PC-9 (cell line): ENCODE measurements around the gene SHC3. TPM values are rescaled to one million over a fixed set of nuclear protein-coding genes. Genes with fewer than 3 reads are reported as not detected.

Experiments
- BruUV-seq: library from RNA; stranded (reverse); fragments of 400-500 nt; replicated peaks from 2 replicates; lab custom pipeline; 2021; lab: Mats Ljungman, UMichigan
- CTCF ChIA-PET: fragments of 300-600 bp; sonication (Branson Sonifier 250); formaldehyde crosslinking; loops from one replicate; lab custom pipeline; 2022; ENCODE audit warnings: antibody characterized with exemption; lab: Charles Lee
- POLR2A ChIA-PET: fragments of 300-600 bp; sonication (Branson Sonifier 250); formaldehyde crosslinking; loops from one replicate; lab custom pipeline; 2022; ENCODE audit warnings: antibody characterized with exemption; ENCODE audit not compliant: unreplicated experiment; lab: Charles Lee
- DNase-seq, 2 experiments: peaks; one replicate each; pipeline versions ENCODE4 v3.0.0 to v3.0.0-alpha.2; 2015 to 2022; ENCODE audit warnings: mixed read lengths in 1 of 2
- H2AFZ ChIP-seq: fragments of 200-600 bp; sonication (generic); 2 replicates; pipeline ENCODE4 v1.8.1; 2017; ENCODE audit warnings: antibody characterized with exemption
- H3F3A ChIP-seq: fragments of 200-600 bp; sonication (generic); 2 replicates; pipeline ENCODE4 v1.8.1; 2017; ENCODE audit warnings: antibody characterized with exemption, mild to moderate bottlenecking, low read depth; ENCODE audit not compliant: insufficient read depth
- H3K27ac ChIP-seq: fragments of 200-600 bp; sonication (generic); 2 replicates; pipeline ENCODE4 v1.6.1; 2016; ENCODE audit warnings: mixed run types
- H3K27me3 ChIP-seq: fragments of 200-600 bp; sonication (generic); 2 replicates; pipeline ENCODE4 v1.6.1; 2016; ENCODE audit warnings: low read depth, mixed run types; ENCODE audit not compliant: insufficient read depth
- H3K36me3 ChIP-seq: fragments of 200-600 bp; sonication (generic); 2 replicates; pipeline ENCODE4 v1.6.1; 2016; ENCODE audit warnings: low read depth, mixed run types
- H3K4me1 ChIP-seq: fragments of 200-600 bp; sonication (generic); replicated peaks from 2 replicates; pipeline ENCODE4 v1.6.1; 2016; ENCODE audit warnings: mixed run types; ENCODE audit not compliant: insufficient read depth
- H3K4me2 ChIP-seq: fragments of 200-600 bp; sonication (generic); 2 replicates; pipeline ENCODE4 v1.6.1; 2017; ENCODE audit warnings: mixed run types
- H3K4me3 ChIP-seq: fragments of 200-600 bp; sonication (generic); 2 replicates; pipeline ENCODE4 v1.6.1; 2016; ENCODE audit warnings: mixed run types
- H3K79me2 ChIP-seq: fragments of 200-600 bp; sonication (generic); 2 replicates; pipeline ENCODE4 v1.6.1; 2017; ENCODE audit warnings: low read depth, mixed run types
- H3K9me2 ChIP-seq: fragments of 200-600 bp; sonication (generic); 2 replicates; pipeline ENCODE4 v1.8.1; 2017; ENCODE audit warnings: mild to moderate bottlenecking; ENCODE audit not compliant: insufficient read depth
- H3K9me3 ChIP-seq: fragments of 200-600 bp; sonication (generic); 2 replicates; pipeline ENCODE4 v1.8.1; 2016; ENCODE audit warnings: low read depth; ENCODE audit not compliant: insufficient read depth
- H4K20me1 ChIP-seq: fragments of 200-600 bp; sonication (generic); 2 replicates; pipeline ENCODE4 v1.8.1; 2017; ENCODE audit not compliant: insufficient read depth
- CTCF ChIP-seq: fragments of 200-600 bp; sonication (generic); conservative IDR thresholded peaks from 2 replicates; pipeline ENCODE4 v1.6.1; 2017; ENCODE audit warnings: mixed run types, antibody characterized with exemption, mild to moderate bottlenecking, moderate library complexity
- EZH2 ChIP-seq: fragments of 200-600 bp; sonication (generic); IDR thresholded peaks from 2 replicates; pipeline ENCODE4 v1.8.0; 2017; ENCODE audit warnings: antibody characterized with exemption, low read depth
- intact Hi-C: fragments of 100-400 bp; cut with micrococcal nuclease; formaldehyde crosslinking; loops from one replicate; pipeline ENCODE4 v1.10.0; 2022; ENCODE audit not compliant: unreplicated experiment
- total RNA-seq: library from RNA; stranded (reverse); gene quantifications from 2 replicates; pipeline ENCODE4 v1.2.3, GENCODE V29; 2021

The SHC3 gene
- total RNA-seq, 1 experiment from 2014 or later = 15.9 TPM

DNA sequence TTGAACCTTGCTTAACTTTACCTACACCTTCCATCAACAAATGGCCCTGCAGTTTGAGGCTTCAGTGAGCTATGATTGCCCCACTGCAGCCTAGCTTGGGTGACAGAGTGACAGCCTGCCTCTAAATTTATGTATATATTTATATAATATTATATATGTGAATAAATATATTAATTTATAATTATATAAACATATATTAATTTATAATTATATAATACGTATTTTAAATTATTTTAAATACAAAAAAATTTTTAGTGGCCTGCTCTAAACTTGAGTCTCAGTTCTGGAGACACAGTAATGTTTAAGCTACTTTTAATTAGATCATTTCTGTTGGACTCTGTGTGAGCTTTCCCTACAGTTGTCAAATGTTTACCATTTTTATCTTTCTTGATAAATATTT, 9.3 kb upstream of the SHC3 start:
- H3K36me3 ChIP-seq = no peaks in the 10 kb centered on the region
- H3K27ac ChIP-seq = no peak overlapping the region
- H3K9me3 ChIP-seq = no peaks in the 10 kb centered on the region
- BruUV-seq = no TSS peak
- ChIA-PET POLR2A (interaction anchor here (0.6 kb wide), 1 partner anchor 168 kb away, joined by 4 read pairs; no protein-coding TSS in a partner anchor), CTCF (no interaction called here)
- no peak overlapping the region for H3K4me2 ChIP-seq
- no peaks in the 10 kb centered on the region for H3K27me3 ChIP-seq
- H3K79me2 ChIP-seq = no peaks in the 10 kb centered on the region
- H3F3A ChIP-seq = no peaks in the 10 kb centered on the region
- H3K4me1 ChIP-seq = no peaks in the 10 kb centered on the region
- intact Hi-C loops = no loop called here
- TF ChIP-seq CTCF (no peak), EZH2 (no peak)
- H4K20me1 ChIP-seq = no peaks in the 10 kb centered on the region; the same call in 1 of the 2 replicates
- no peak overlapping the region for H3K4me3 ChIP-seq
- no peaks in the 10 kb centered on the region for H3K9me2 ChIP-seq
- H2AFZ ChIP-seq = no peak overlapping the region
- DNase-seq = no peak

- intact Hi-C loops = no loop called here
These were observed 8.9 kb upstream of the SHC3 start for GRCh38 chr9:89187541-89187940.

GRCh38 chr9:89186960-89187359, 8.3 kb upstream of the SHC3 start:
- no TSS peak for BruUV-seq
- no peak overlapping the region for H3K27ac ChIP-seq
- H3K9me3 ChIP-seq = no peaks in the 10 kb centered on the region
- no peaks in the 10 kb centered on the region; the same call in 1 of the 2 replicates for H4K20me1 ChIP-seq
- no peaks in the 10 kb centered on the region for H3K27me3 ChIP-seq
- H3K79me2 ChIP-seq = no peaks in the 10 kb centered on the region
- no peaks in the 10 kb centered on the region for H3K9me2 ChIP-seq
- no peaks in the 10 kb centered on the region for H3K36me3 ChIP-seq
- H3K4me2 ChIP-seq = no peak overlapping the region
- no peak overlapping the region for H3K4me3 ChIP-seq
- H3K4me1 ChIP-seq = no peaks in the 10 kb centered on the region
- no peak for TF ChIP-seq CTCF
- no peak for TF ChIP-seq EZH2
- CTCF ChIA-PET = no interaction called here
- no peak overlapping the region for H2AFZ ChIP-seq
- no peaks in the 10 kb centered on the region for H3F3A ChIP-seq
- POLR2A ChIA-PET = no interaction called here
- intact Hi-C loops = no loop called here
- DNase-seq = no peak

More at GRCh38 chr9:89187541-89187940, 8.9 kb upstream of the SHC3 start:
- DNase-seq = no peak
- H3K27ac ChIP-seq = no peak overlapping the region
- no peaks in the 10 kb centered on the region for H3K36me3 ChIP-seq
- H3K4me2 ChIP-seq = no peak overlapping the region
- TF ChIP-seq CTCF (no peak), EZH2 (no peak)
- no peaks in the 10 kb centered on the region for H3F3A ChIP-seq
- H2AFZ ChIP-seq = no peak overlapping the region
- no peaks in the 10 kb centered on the region for H3K4me1 ChIP-seq
- H3K27me3 ChIP-seq = no peaks in the 10 kb centered on the region
- H4K20me1 ChIP-seq = no peaks in the 10 kb centered on the region; the same call in 1 of the 2 replicates
- ChIA-PET CTCF (no interaction called here), POLR2A (no interaction called here)
- no peak overlapping the region for H3K4me3 ChIP-seq
- H3K9me2 ChIP-seq = no peaks in the 10 kb centered on the region
- H3K9me3 ChIP-seq = no peaks in the 10 kb centered on the region
- no TSS peak for BruUV-seq
- no peaks in the 10 kb centered on the region for H3K79me2 ChIP-seq
